ENCODE measurements around the gene SNX24.
"Not testable (repeated sequence)": the region's sequence is repeated elsewhere in the genome, so short reads cannot be mapped to it uniquely, and the experiment has no call there.

Gene SNX24

DNA sequence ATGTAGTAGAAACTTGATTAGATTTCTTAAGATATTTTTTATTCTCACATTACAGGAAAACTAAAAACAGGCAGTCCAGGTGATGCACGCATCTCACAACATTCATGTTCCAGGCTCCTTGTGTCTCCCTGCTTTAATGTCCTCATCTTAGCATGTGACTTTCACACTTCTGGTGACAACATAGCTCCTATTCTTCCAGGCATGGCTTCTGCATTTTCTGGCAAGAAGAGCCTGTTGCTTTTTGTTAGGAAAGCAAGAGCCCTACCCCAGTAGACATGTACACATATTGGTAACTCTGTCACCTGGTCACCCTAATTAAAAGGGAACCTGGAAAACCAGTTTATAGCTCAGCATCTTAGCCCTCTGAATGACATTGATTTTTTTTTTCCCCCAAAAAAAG lies 98.6 kb downstream of the SNX24 start:
- H3K4me3 Mint-ChIP-seq, result no peak overlapping the region
- no peaks in the 10 kb centered on the region for H3K9me3 Mint-ChIP-seq
- peaks cover 12% of the 10 kb centered on the region for H3K36me3 Mint-ChIP-seq
- H3K4me1 Mint-ChIP-seq, result peaks cover 12% of the 10 kb centered on the region
- DNase-seq (ENCODE audit: low spot score in 2 of 2) (no peak), ATAC-seq (ENCODE audit: low read depth) (no peak)
- no peak overlapping the region for H3K27ac Mint-ChIP-seq
- H3K27me3 Mint-ChIP-seq, result no peaks in the 10 kb centered on the region

GRCh38 chr5:122947372-122947771 lies 102.0 kb downstream of the SNX24 start:
- Mint-ChIP-seq H3K4me3 (no peak overlapping the region), H3K27me3 (no peaks in the 10 kb centered on the region), H3K27ac (no peak overlapping the region), H3K9me3 (no peaks in the 10 kb centered on the region), H3K36me3 (peaks cover 6% of the 10 kb centered on the region), H3K4me1 (peaks cover 11% of the 10 kb centered on the region)
- no peak for ATAC-seq (ENCODE audit: low read depth)
- DNase-seq (ENCODE audit: low spot score in 2 of 2), result no peak

- no peak overlapping the region for H3K27ac Mint-ChIP-seq
- H3K4me3 Mint-ChIP-seq, result no peak overlapping the region
- DNase-seq (ENCODE audit: low spot score in 2 of 2), result no peak
- no peaks in the 10 kb centered on the region for H3K27me3 Mint-ChIP-seq
- H3K9me3 Mint-ChIP-seq, result no peaks in the 10 kb centered on the region
- no peak for ATAC-seq (ENCODE audit: low read depth)
- peaks cover 9% of the 10 kb centered on the region for H3K4me1 Mint-ChIP-seq
- H3K36me3 Mint-ChIP-seq, result peaks cover 6% of the 10 kb centered on the region
Measured at GRCh38 chr5:122947772-122948171, 102.4 kb downstream of the SNX24 start.

DNA sequence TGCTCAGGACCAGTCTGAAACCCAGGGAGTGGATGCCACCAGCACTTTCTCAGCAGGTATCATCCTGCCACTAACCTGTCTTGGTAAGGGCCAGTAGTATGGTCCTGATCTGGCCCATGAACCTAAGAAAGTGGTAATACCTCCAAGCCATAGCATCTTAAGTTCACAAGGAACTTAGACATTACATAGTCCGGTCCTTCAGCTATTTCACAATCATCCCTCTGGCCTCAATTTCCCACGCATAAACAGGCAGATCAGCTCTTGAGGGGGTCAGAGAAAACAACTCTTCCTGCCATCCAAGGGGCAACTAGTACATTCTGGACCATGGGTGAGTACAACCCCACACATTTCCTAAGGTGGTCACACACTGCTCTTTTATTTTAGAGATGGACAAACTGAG lies 102.9 kb downstream of the SNX24 start:
- H3K36me3 Mint-ChIP-seq, result peaks cover 6% of the 10 kb centered on the region
- DNase-seq (ENCODE audit: low spot score in 2 of 2), result no peak
- no peaks in the 10 kb centered on the region for H3K27me3 Mint-ChIP-seq
- no peak overlapping the region for H3K4me3 Mint-ChIP-seq
- no peak for ATAC-seq (ENCODE audit: low read depth)
- H3K4me1 Mint-ChIP-seq, result peaks cover 6% of the 10 kb centered on the region
- no peaks in the 10 kb centered on the region for H3K9me3 Mint-ChIP-seq
- H3K27ac Mint-ChIP-seq, result no peak overlapping the region

DNA sequence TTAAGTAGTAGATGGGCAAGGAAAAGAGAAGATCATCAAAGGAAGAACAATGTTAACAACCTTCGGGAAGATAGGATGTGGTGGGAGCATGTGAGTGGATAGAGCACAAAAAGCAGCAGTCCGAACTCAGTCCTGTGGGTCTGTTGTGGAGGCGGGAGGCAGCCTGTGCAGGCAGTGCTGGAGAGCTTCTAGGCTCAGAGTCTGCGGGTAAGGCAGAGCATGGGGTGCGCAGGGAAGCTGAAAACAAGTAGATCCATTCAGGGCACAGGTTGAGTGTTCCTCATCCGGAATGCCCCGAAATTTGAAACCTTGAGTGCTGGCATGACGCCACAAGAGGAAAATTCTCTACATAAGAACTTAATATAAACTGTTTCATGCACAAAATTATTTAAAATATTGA lies 106.2 kb downstream of the SNX24 start:
- peaks cover 6% of the 10 kb centered on the region for H3K36me3 Mint-ChIP-seq
- peaks cover 6% of the 10 kb centered on the region for H3K4me1 Mint-ChIP-seq
- H3K4me3 Mint-ChIP-seq, result no peak overlapping the region
- DNase-seq (ENCODE audit: low spot score in 2 of 2), result no peak
- H3K9me3 Mint-ChIP-seq, result peaks cover 3% of the 10 kb centered on the region
- no peak for ATAC-seq (ENCODE audit: low read depth)
- H3K27ac Mint-ChIP-seq, result no peak overlapping the region
- H3K27me3 Mint-ChIP-seq, result no peaks in the 10 kb centered on the region

DNA sequence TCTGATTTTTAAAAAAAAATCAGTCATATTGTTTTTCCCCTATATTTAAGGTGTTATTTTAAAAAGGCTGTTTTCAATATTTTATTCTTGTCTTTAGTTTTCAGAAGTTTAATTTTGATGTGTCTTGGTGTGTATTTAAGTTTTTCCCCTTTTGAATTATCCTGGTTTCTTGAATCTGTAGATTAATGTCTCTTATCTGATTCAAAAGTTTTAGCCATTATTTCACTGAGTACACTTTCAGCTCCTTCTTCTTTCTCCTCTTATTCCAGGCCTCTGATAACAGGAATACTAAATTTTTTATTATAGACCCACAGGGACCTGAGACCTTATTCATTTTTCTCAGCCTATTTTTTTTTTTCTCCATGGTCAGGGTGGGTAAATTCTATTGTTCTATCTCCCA lies 109.3 kb downstream of the SNX24 start:
- ATAC-seq (ENCODE audit: low read depth), result no peak
- Mint-ChIP-seq H3K36me3 (peaks cover 6% of the 10 kb centered on the region), H3K27me3 (no peaks in the 10 kb centered on the region), H3K4me3 (no peak overlapping the region), H3K9me3 (peaks cover 5% of the 10 kb centered on the region), H3K4me1 (no peaks in the 10 kb centered on the region), H3K27ac (no peak overlapping the region)
- no peak for DNase-seq (ENCODE audit: low spot score in 2 of 2)

DNA sequence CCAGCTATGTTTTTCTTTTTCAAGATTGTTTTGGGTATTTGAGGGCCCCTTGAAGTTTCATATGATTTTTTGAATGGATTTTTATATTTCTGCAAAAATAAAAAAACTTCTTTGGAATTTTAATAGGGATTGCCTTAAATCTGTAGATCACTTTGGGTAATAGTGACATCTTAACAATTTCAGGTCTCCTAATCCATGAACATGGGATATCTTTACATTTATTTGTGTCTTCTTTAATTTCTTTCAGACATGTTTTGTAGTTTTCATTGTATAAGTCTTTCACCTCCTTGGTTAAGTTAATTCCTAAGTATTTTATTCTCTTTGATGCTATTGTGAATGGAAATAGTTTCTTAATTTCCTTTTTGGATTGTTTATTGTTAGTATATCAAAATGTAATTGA lies 112.0 kb downstream of the SNX24 start:
- no peaks in the 10 kb centered on the region for H3K27me3 Mint-ChIP-seq
- no peak overlapping the region for H3K27ac Mint-ChIP-seq
- no peak for ATAC-seq (ENCODE audit: low read depth)
- H3K4me1 Mint-ChIP-seq, result no peaks in the 10 kb centered on the region
- H3K9me3 Mint-ChIP-seq, result peaks cover 5% of the 10 kb centered on the region
- H3K36me3 Mint-ChIP-seq, result peaks cover 3% of the 10 kb centered on the region
- no peak overlapping the region for H3K4me3 Mint-ChIP-seq
- DNase-seq (ENCODE audit: low spot score in 2 of 2), result no peak

DNA sequence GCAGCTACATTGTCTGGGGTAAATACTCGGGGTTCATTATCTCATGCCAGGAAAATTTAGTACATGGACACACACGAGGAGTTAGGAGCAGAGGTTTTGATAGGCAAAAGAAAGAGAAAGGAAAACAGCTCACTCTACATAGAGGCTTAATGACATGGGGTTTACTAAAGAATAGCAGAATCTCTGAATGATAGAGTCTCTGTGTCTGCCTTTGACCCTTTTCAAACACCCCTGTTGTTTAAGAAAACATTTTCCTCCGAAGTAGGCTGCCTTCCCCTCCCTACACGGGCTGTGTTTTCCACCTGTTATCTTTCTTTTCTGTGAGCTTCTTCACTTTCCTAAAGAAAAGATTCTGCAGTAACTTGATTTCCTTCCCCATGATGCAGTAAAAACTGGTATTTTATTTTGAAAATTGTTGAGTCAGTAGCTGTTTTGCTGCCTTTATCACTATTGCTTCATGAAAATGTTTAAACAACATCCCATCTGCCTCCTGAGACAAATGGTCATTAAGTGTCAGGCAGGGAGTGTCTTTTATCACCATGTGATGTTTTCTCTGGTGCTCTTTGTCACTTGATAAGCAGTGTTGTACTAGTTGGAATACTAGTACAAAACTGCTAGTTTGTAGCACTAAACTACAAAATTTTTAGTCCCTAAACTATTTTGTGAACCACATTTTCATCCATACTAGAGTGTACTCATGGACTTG lies 114.5 kb downstream of the SNX24 start:
- H3K4me1 Mint-ChIP-seq, result no peaks in the 10 kb centered on the region
- H3K27ac Mint-ChIP-seq, result no peak overlapping the region
- no peak for DNase-seq (ENCODE audit: low spot score in 2 of 2)
- peaks cover 5% of the 10 kb centered on the region for H3K9me3 Mint-ChIP-seq
- H3K4me3 Mint-ChIP-seq, result no peak overlapping the region
- no peak for ATAC-seq (ENCODE audit: low read depth)
- no peaks in the 10 kb centered on the region for H3K27me3 Mint-ChIP-seq
- H3K36me3 Mint-ChIP-seq, result peaks cover 3% of the 10 kb centered on the region

- H3K9me3 Mint-ChIP-seq, result no peaks in the 10 kb centered on the region
- H3K27ac Mint-ChIP-seq, result no peak overlapping the region
- no peaks in the 10 kb centered on the region for H3K27me3 Mint-ChIP-seq
- H3K4me3 Mint-ChIP-seq, result no peak overlapping the region
- no peak for ATAC-seq (ENCODE audit: low read depth)
- no peak for DNase-seq (ENCODE audit: low spot score in 2 of 2)
- no peaks in the 10 kb centered on the region for H3K36me3 Mint-ChIP-seq
- peaks cover 4% of the 10 kb centered on the region for H3K4me1 Mint-ChIP-seq
Measured at GRCh38 chr5:122963305-122963704, 117.9 kb downstream of the SNX24 start.

DNA sequence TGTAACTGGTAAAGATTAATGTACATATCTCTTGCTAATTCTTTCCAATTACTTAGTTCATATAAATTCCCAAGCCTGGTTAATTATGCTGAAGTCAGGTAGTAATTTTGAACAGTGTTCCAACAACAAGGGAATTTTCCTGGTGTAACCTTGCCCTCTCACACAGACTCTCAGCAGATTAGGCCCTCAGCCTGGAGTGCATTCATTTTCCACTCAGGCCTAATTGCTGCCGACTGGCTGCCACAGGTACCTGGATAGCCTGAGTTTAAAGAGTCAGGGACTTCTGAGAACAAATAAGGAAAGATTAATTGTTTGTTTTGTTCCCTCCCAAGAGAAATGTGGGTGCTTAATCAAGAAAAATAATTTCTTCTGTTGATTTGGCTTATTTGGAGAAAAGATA lies 119.7 kb downstream of the SNX24 start:
- no peaks in the 10 kb centered on the region for H3K9me3 Mint-ChIP-seq
- ATAC-seq (ENCODE audit: low read depth) (no peak), DNase-seq (ENCODE audit: low spot score in 2 of 2) (no peak)
- H3K4me1 Mint-ChIP-seq, result peaks cover 4% of the 10 kb centered on the region
- no peaks in the 10 kb centered on the region for H3K27me3 Mint-ChIP-seq
- H3K27ac Mint-ChIP-seq, result no peak overlapping the region
- H3K36me3 Mint-ChIP-seq, result no peaks in the 10 kb centered on the region
- H3K4me3 Mint-ChIP-seq, result no peak overlapping the region

- Mint-ChIP-seq H3K4me1 (peaks cover 4% of the 10 kb centered on the region), H3K27ac (peak overlapping the region; percentile 20), H3K27me3 (no peaks in the 10 kb centered on the region), H3K4me3 (no peak overlapping the region), H3K36me3 (peaks cover 2% of the 10 kb centered on the region), H3K9me3 (no peaks in the 10 kb centered on the region)
- no peak for DNase-seq (ENCODE audit: low spot score in 2 of 2)
- peak; percentile 48 for ATAC-seq (ENCODE audit: low read depth)
Measured at GRCh38 chr5:122967085-122967484, 121.7 kb downstream of the SNX24 start.

DNA sequence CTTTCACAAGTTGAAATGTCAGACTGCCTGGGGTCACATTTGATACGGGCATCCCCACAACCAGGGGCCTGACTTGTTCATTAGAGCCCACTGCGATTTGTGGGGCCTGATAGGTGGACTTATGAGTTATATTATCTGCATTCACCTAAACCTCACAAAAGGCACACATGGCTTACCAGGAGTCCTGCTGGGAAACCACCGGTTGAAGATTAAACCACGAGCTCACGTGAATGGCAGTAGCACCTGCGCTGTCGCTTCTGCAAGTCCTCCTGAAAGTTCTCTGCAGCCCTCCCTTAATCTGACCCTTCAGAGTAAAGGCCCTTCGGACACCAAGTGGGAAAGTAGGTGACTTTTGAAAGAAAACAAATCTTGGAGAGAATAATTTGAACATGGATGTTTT lies 122.2 kb downstream of the SNX24 start:
- peak in 1 of 2 donors; percentile 18 for DNase-seq (ENCODE audit: low spot score in 2 of 2)
- Mint-ChIP-seq H3K27ac (peak overlapping the region; percentile 20), H3K27me3 (no peaks in the 10 kb centered on the region), H3K9me3 (no peaks in the 10 kb centered on the region), H3K4me3 (no peak overlapping the region), H3K36me3 (peaks cover 2% of the 10 kb centered on the region), H3K4me1 (peaks cover 4% of the 10 kb centered on the region)
- peak; percentile 94 for ATAC-seq (ENCODE audit: low read depth)

DNA sequence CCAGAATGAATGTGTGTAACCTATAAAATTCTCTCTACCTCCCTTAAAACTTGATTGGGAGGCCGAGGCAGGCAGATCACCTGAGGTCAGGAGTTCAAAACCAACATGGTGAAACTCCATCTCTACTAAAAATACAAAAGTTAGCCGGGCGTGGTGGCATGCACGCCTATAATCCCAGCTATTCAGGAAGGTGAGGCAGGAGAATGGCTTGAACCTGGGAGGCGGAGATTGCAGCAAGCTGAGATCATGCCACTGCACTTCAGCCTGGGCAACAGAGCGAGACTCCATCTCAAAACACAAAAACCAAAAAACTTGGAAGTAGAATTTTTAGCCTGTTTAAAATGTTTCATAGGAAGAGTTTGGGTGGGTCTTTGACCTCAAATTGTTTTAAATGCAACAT lies 122.6 kb downstream of the SNX24 start:
- not testable (repeated sequence) for H3K4me1 Mint-ChIP-seq; H3K27me3 Mint-ChIP-seq; DNase-seq (ENCODE audit: low spot score in 2 of 2); H3K9me3 Mint-ChIP-seq; H3K36me3 Mint-ChIP-seq; ATAC-seq (ENCODE audit: low read depth); H3K4me3 Mint-ChIP-seq
- H3K27ac Mint-ChIP-seq, result peak overlapping the region; percentile 20

- Mint-ChIP-seq H3K9me3 (no peaks in the 10 kb centered on the region), H3K27ac (no peak overlapping the region)
- no peak for ATAC-seq (ENCODE audit: low read depth)
Measured at GRCh38 chr5:122971333-122971732, 125.9 kb downstream of the SNX24 start.

DNA sequence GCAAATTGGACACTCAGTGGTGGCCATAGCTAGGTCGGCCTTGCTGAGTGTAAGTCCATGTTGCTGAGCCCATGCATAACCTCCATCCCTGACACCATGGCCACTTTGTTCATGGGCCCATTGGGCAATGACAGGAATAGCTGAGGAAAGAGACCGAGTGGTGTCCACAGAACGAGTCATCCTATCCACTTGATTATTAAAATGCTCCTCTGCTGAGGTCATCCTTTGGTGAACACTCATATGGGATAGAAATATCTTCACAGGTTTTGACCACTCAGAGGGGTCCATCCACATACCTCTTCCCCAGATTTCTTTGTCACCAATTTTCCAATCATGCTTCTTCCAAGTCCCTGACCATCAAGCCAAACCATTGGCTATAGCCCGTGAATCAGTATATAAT lies 127.5 kb downstream of the SNX24 start:
- Mint-ChIP-seq H3K27ac (no peak overlapping the region), H3K36me3 (peaks cover 8% of the 10 kb centered on the region)
- no peak for DNase-seq (ENCODE audit: low spot score in 2 of 2)

More at GRCh38 chr5:122971333-122971732, 125.9 kb downstream of the SNX24 start:
- no peak for DNase-seq (ENCODE audit: low spot score in 2 of 2)
- peaks cover 4% of the 10 kb centered on the region for H3K4me1 Mint-ChIP-seq
- H3K27me3 Mint-ChIP-seq, result no peaks in the 10 kb centered on the region
- no peak overlapping the region for H3K4me3 Mint-ChIP-seq
- H3K36me3 Mint-ChIP-seq, result peaks cover 8% of the 10 kb centered on the region

More for the DNA sequence above, 127.5 kb downstream of the SNX24 start:
- no peak for ATAC-seq (ENCODE audit: low read depth)
- no peaks in the 10 kb centered on the region for H3K9me3 Mint-ChIP-seq
- H3K4me3 Mint-ChIP-seq, result no peak overlapping the region
- no peaks in the 10 kb centered on the region for H3K4me1 Mint-ChIP-seq
- H3K27me3 Mint-ChIP-seq, result no peaks in the 10 kb centered on the region
